Peyer's patch (tissue), 4 donors: Measurements from ENCODE around the gene NAP1L4.

Experiments used
- POLR2A ChIP-seq, 2 donors: fragments of 450-650 bp; IDR thresholded peaks; one replicate each; pipeline ENCODE4 v1.5.1; 2017; ENCODE audit warnings: antibody characterized with exemption in 2 of 2, mild to moderate bottlenecking in 2 of 2, moderate library complexity in 2 of 2
- TF ChIP-seq, protein P1 (sequence below), 6 experiments: fragments of 450-650 bp in 4 of 6; fragments of 200-600 bp in 2 of 6; sonication (generic) in 1 of 6; IDR thresholded peaks; one replicate each; pipeline ENCODE4 v1.5.1; 2017 to 2019; ENCODE audit warnings: antibody characterized with exemption in 6 of 6, mild to moderate bottlenecking in 3 of 6, moderate library complexity in 1 of 6

DNA sequence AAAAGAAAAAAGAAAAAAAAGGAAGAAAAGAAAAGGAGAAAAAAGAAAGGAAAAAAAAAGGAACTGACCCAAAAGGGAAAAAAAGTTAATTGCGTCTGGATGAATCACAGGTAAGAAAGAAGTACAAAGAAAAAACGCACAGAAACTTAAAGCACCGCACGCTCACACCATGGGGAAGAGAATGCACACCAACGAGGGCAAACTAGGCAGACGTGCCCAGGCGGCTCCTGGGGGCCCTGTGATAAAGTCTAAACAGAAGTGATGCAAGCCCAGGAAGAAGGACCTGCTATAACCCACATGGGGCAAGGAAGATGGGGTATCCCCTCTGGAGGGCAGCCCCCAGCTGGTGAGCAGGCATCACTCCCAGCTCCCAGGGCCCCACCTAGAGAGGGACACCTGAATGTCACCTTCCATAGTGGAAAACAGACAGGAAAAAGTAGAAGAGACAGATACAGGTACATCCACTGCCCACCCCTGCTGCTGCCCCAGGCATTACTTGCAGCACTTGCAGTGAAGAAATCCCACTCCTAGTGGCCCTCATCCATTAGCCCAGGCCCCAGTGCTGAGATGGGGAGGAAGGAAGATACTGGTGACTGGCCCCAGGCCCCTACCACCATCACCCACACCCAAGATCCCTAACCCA lies 28.9 kb downstream of the NAP1L4 start:
- TF ChIP-seq, protein P1, sequence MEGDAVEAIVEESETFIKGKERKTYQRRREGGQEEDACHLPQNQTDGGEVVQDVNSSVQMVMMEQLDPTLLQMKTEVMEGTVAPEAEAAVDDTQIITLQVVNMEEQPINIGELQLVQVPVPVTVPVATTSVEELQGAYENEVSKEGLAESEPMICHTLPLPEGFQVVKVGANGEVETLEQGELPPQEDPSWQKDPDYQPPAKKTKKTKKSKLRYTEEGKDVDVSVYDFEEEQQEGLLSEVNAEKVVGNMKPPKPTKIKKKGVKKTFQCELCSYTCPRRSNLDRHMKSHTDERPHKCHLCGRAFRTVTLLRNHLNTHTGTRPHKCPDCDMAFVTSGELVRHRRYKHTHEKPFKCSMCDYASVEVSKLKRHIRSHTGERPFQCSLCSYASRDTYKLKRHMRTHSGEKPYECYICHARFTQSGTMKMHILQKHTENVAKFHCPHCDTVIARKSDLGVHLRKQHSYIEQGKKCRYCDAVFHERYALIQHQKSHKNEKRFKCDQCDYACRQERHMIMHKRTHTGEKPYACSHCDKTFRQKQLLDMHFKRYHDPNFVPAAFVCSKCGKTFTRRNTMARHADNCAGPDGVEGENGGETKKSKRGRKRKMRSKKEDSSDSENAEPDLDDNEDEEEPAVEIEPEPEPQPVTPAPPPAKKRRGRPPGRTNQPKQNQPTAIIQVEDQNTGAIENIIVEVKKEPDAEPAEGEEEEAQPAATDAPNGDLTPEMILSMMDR (IDR thresholded peaks at IDR 0.05): no peak
- TF ChIP-seq POLR2A (IDR thresholded peaks at IDR 0.05): no peak
